PC-3 (cell line): Measurements from ENCODE around the gene FCGR1A. TPM values are rescaled to one million over a fixed set of nuclear protein-coding genes. Genes with fewer than 3 reads are reported as not detected.
A peak's percentile ranks its signal among the peaks of the same experiment; 100 is the strongest.
"Not testable (repeated sequence)": the region's sequence is repeated elsewhere in the genome, so short reads cannot be mapped to it uniquely, and the experiment has no call there.

Experiments
- ATAC-seq: fragments of 200-7000 bp; cut with Tn5 transposase; 2 replicates; pipeline ENCODE4 v1.9.1; 2020; ENCODE audit warnings: mild to moderate bottlenecking, moderate library complexity
- BruUV-seq: library from RNA; stranded (reverse); fragments of 400-500 nt; replicated peaks from 2 replicates; lab custom pipeline; 2021; lab: Mats Ljungman, UMichigan
- CTCF ChIA-PET: fragments of 300-600 bp; sonication (Branson Sonifier 250); formaldehyde crosslinking; loops from one replicate; lab custom pipeline; 2022; ENCODE audit warnings: antibody characterized with exemption; lab: Charles Lee
- POLR2A ChIA-PET: fragments of 300-600 bp; sonication (Branson Sonifier 250); formaldehyde crosslinking; loops from one replicate; lab custom pipeline; 2022; ENCODE audit warnings: antibody characterized with exemption; ENCODE audit not compliant: unreplicated experiment; lab: Charles Lee
- DNase-seq: peaks from one replicate; pipeline ENCODE4 v3.0.0-alpha.2; 2015
- H2AFZ ChIP-seq: fragments of 300-600 bp; sonication (generic); 2 replicates; pipeline ENCODE4 v1.6.0; 2016; ENCODE audit warnings: antibody characterized with exemption, low read length
- H3F3A ChIP-seq: fragments of 300-600 bp; sonication (generic); one replicate; pipeline ENCODE4 v1.6.0; 2017; ENCODE audit warnings: antibody characterized with exemption, low read length, control low read depth, mild to moderate bottlenecking; ENCODE audit not compliant: unreplicated experiment
- H3K27ac ChIP-seq: fragments of 300-600 bp; sonication (generic); 2 replicates; pipeline ENCODE4 v1.5.1; 2016; ENCODE audit warnings: mild to moderate bottlenecking, low read length
- H3K27me3 ChIP-seq: fragments of 300-600 bp; sonication (generic); 2 replicates; pipeline ENCODE4 v1.6.1; 2016; ENCODE audit warnings: low read length, mixed read lengths
- H3K36me3 ChIP-seq: fragments of 300-600 bp; sonication (generic); 2 replicates; pipeline ENCODE4 v1.6.1; 2016; ENCODE audit warnings: low read depth, mixed run types, low read length, mixed read lengths
- H3K4me1 ChIP-seq: fragments of 300-600 bp; sonication (generic); 2 replicates; pipeline ENCODE4 v1.5.1; 2016; ENCODE audit warnings: low read length; ENCODE audit not compliant: insufficient read depth
- H3K4me2 ChIP-seq: fragments of 300-600 bp; sonication (generic); 2 replicates; pipeline ENCODE4 v1.6.0; 2016; ENCODE audit warnings: low read length
- H3K4me3 ChIP-seq: fragments of 300-600 bp; sonication (generic); 2 replicates; pipeline ENCODE4 v1.5.1; 2016; ENCODE audit warnings: mild to moderate bottlenecking, low read length, mixed read lengths
- H3K79me2 ChIP-seq: fragments of 300-600 bp; sonication (generic); 2 replicates; pipeline ENCODE4 v1.6.1; 2017; ENCODE audit warnings: low read length, mixed read lengths
- H3K9ac ChIP-seq: fragments of 300-600 bp; sonication (generic); 2 replicates; pipeline ENCODE4 v1.6.0; 2016; ENCODE audit warnings: mild to moderate bottlenecking, low read length
- H3K9me2 ChIP-seq: fragments of 300-600 bp; sonication (generic); replicated peaks from 2 replicates; pipeline ENCODE4 v1.6.1; 2016; ENCODE audit warnings: mixed run types, low read length, mixed read lengths
- H3K9me3 ChIP-seq: fragments of 300-600 bp; sonication (generic); 2 replicates; pipeline ENCODE4 v1.6.1; 2016; ENCODE audit warnings: low read length, mixed read lengths
- H4K20me1 ChIP-seq: fragments of 300-600 bp; sonication (generic); 2 replicates; pipeline ENCODE4 v1.6.1; 2016; ENCODE audit warnings: low read length, mixed read lengths
- intact Hi-C: fragments of 100-400 bp; cut with micrococcal nuclease; formaldehyde crosslinking; loops from 2 replicates; pipeline ENCODE4 v1.9.0; 2023
- total RNA-seq: library from RNA; depleted of rRNA; stranded (reverse); fragments of >200 nt; gene quantifications from 2 replicates; pipeline ENCODE4 v1.2.3, GENCODE V29; 2014

The FCGR1A gene
- total RNA-seq, 1 experiment from 2014 or later: not detected

GRCh38 chr1:149746463-149747356, 35.8 kb upstream of the FCGR1A start:
- H3K27ac ChIP-seq, H2AFZ ChIP-seq, H3F3A ChIP-seq, H3K9ac ChIP-seq, ATAC-seq, H3K4me1 ChIP-seq, DNase-seq, H3K4me2 ChIP-seq, CTCF ChIA-PET, H3K9me3 ChIP-seq, H3K27me3 ChIP-seq, intact Hi-C loops, H3K79me2 ChIP-seq, H4K20me1 ChIP-seq, POLR2A ChIA-PET, H3K4me3 ChIP-seq, H3K9me2 ChIP-seq, BruUV-seq, H3K36me3 ChIP-seq: not testable (repeated sequence)

GRCh38 chr1:149747359-149748143, 34.9 kb upstream of the FCGR1A start:
- H3K4me1 ChIP-seq, H3K9me3 ChIP-seq, H3K27me3 ChIP-seq, BruUV-seq, H3K4me3 ChIP-seq, POLR2A ChIA-PET, H3F3A ChIP-seq, intact Hi-C loops, H3K9me2 ChIP-seq, H3K27ac ChIP-seq, CTCF ChIA-PET, H2AFZ ChIP-seq, H3K36me3 ChIP-seq, H3K79me2 ChIP-seq, DNase-seq, H3K4me2 ChIP-seq, H4K20me1 ChIP-seq, H3K9ac ChIP-seq, ATAC-seq: not testable (repeated sequence)

DNA sequence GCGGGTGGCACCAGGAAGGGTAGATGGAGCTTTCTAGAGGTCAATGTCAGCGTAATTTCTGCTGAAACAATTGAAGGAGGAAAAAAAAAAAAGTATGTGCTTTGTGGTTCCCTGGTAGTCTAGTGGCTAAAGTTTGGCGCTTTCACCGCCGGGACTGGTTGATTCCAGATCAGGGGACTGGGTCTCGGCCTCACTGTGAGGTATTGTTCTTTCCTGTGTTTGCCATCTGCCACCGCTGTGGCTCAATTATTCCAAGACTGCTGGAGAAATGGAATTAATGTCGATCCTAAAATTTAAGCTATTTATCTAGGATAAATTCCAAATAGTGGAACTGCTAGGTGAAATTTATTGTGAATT, 34.4 kb upstream of the FCGR1A start:
- H3K9me2 ChIP-seq, H3K4me2 ChIP-seq, DNase-seq, H3K36me3 ChIP-seq, H3K4me3 ChIP-seq, H3K27me3 ChIP-seq, POLR2A ChIA-PET, H2AFZ ChIP-seq, ATAC-seq, H3K27ac ChIP-seq, H3K9ac ChIP-seq, BruUV-seq, H3F3A ChIP-seq, H3K4me1 ChIP-seq, H4K20me1 ChIP-seq, CTCF ChIA-PET, intact Hi-C loops, H3K79me2 ChIP-seq, H3K9me3 ChIP-seq: not testable (repeated sequence)

DNA sequence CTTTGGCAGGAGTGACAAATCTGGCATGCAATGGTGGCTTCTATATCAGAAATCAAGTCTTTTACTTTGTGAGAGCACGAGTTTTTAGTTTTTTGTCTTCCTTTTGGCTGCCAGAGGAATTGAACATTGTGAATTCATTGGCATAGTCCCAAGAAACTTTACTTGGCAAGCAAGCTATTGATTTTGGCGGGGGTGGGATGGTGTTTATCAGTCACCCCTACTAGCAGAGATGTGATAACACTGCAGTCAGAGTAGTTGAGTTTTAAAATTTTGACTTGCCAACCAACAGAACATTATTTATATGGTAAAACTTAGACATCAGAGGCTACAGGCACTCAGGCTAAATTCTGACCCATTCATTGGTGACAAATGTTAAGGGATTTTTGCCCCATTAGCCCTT, 31.9 kb upstream of the FCGR1A start:
- H3K9ac ChIP-seq, H3K9me3 ChIP-seq, H3F3A ChIP-seq, H3K27me3 ChIP-seq, H3K27ac ChIP-seq, H3K36me3 ChIP-seq, intact Hi-C loops, DNase-seq, H3K4me1 ChIP-seq, H2AFZ ChIP-seq, ATAC-seq, BruUV-seq, H3K79me2 ChIP-seq, POLR2A ChIA-PET, H3K4me3 ChIP-seq, H3K9me2 ChIP-seq, H3K4me2 ChIP-seq, H4K20me1 ChIP-seq, CTCF ChIA-PET: not testable (repeated sequence)

DNA sequence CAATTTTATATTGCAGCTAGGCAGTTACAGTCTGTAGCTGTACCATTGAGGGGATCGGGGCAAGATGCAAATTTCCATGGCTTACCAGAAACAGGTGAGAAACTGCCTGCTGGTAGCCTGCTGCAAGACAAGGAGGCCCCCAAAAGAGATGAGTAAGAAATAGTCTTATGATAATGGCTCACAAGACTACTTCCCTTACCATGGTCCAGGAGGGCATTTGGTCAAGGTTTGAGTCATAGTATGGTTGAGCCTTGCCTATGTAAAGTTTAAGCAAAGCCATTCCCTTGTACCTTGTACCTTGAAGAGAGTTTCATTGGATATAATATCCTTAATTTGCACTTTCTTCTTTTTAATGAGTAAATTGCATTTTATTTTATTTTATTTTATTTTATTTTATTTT, 30.3 kb upstream of the FCGR1A start:
- H3K27ac ChIP-seq, CTCF ChIA-PET, ATAC-seq: not testable (repeated sequence)

DNA sequence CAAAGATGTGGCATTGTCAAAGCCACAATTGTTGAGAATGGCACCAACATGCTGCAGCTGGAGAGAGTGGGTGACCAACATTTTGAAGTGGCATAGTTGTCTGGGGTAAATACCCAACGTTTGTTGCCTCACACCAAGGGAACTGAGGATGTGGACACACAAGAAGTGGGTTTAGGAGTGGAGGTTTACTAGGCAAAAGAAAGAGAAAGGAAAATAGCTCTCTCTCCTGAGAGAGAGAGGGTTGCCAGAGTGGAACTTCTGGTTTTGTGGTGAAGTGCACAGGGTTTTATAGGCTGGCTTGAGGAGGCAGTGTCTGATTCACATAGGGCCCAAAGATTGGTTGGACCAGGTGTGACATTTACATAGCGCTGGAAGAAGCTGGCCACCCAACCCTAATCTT, 29.0 kb upstream of the FCGR1A start:
- H3K36me3 ChIP-seq, H3K4me2 ChIP-seq, H3K9ac ChIP-seq, CTCF ChIA-PET, H3K27me3 ChIP-seq, H3K27ac ChIP-seq, intact Hi-C loops, ATAC-seq, DNase-seq, H3K9me2 ChIP-seq, H3F3A ChIP-seq, H3K79me2 ChIP-seq, H2AFZ ChIP-seq, H3K4me3 ChIP-seq, H4K20me1 ChIP-seq, H3K9me3 ChIP-seq, H3K4me1 ChIP-seq, POLR2A ChIA-PET, BruUV-seq: not testable (repeated sequence)

More for the DNA sequence above, 30.3 kb upstream of the FCGR1A start:
- H3K79me2 ChIP-seq, H3K27me3 ChIP-seq, H3K9me2 ChIP-seq, H3K4me2 ChIP-seq, H3F3A ChIP-seq, H2AFZ ChIP-seq, H3K9ac ChIP-seq, H3K4me3 ChIP-seq, H3K4me1 ChIP-seq, H3K9me3 ChIP-seq, POLR2A ChIA-PET, intact Hi-C loops, BruUV-seq, H4K20me1 ChIP-seq, H3K36me3 ChIP-seq: not testable (repeated sequence)
- peak; percentile 1 for DNase-seq
